OCI-LY1 (cell line): ENCODE results near the gene FAM193B.
A peak's percentile ranks its signal among the peaks of the same experiment; 100 is the strongest.

Experiments used
- H2AFZ ChIP-seq: fragments of 200-600 bp; sonication (generic), shearing (Covaris generic); 2 replicates; pipeline ENCODE4 v1.6.0; 2014; ENCODE audit warnings: antibody characterized with exemption, mild to moderate bottlenecking, low read length
- H3F3A ChIP-seq: fragments of 200-600 bp; sonication (generic), shearing (Covaris generic); 2 replicates; pipeline ENCODE4 v1.6.0; 2014; ENCODE audit warnings: mild to moderate bottlenecking, antibody characterized with exemption, low read length, moderate library complexity; ENCODE audit not compliant: insufficient read depth
- H3K27ac ChIP-seq: fragments of 200-600 bp; sonication (generic); 2 replicates; pipeline ENCODE4 v1.5.1; 2014; ENCODE audit warnings: low read length, mixed run types, mild to moderate bottlenecking, low read depth; ENCODE audit not compliant: poor library complexity, severe bottlenecking
- H3K27me3 ChIP-seq: fragments of 200-600 bp; sonication (generic); 2 replicates; pipeline ENCODE4 v1.6.0; 2014; ENCODE audit warnings: antibody characterized with exemption, mild to moderate bottlenecking, low read length, moderate library complexity; ENCODE audit not compliant: insufficient read depth
- H3K36me3 ChIP-seq: fragments of 200-600 bp; sonication (generic); 2 replicates; pipeline ENCODE4 v1.6.1; 2014; ENCODE audit warnings: mild to moderate bottlenecking, antibody characterized with exemption, low read length, moderate library complexity, mixed read lengths; ENCODE audit not compliant: insufficient read depth
- H3K4me1 ChIP-seq: fragments of 200-600 bp; sonication (generic); 2 replicates; pipeline ENCODE4 v1.5.1; 2014; ENCODE audit warnings: mild to moderate bottlenecking, low read length, moderate library complexity; ENCODE audit not compliant: insufficient read depth, severe bottlenecking
- H3K4me2 ChIP-seq: fragments of 200-600 bp; sonication (generic), shearing (Covaris generic); 2 replicates; pipeline ENCODE4 v1.6.1; 2014; ENCODE audit warnings: low read length
- H3K4me3 ChIP-seq: fragments of 200-600 bp; sonication (generic); 2 replicates; pipeline ENCODE4 v1.5.1; 2014; ENCODE audit warnings: low read length, low read depth, mild to moderate bottlenecking, mixed read lengths; ENCODE audit not compliant: poor library complexity, severe bottlenecking
- H3K79me2 ChIP-seq: fragments of 200-600 bp; shearing (Covaris generic); 2 replicates; pipeline ENCODE4 v1.6.1; 2016; ENCODE audit warnings: mixed run types, low read length, mixed read lengths; ENCODE audit not compliant: insufficient read depth
- H3K9ac ChIP-seq: fragments of 200-600 bp; sonication (generic), shearing (Covaris generic); 2 replicates; pipeline ENCODE4 v1.6.1; 2014; ENCODE audit warnings: mild to moderate bottlenecking, low read length, mixed read lengths
- H3K9me2 ChIP-seq: fragments of 200-600 bp; sonication (generic), shearing (Covaris generic); 2 replicates; pipeline ENCODE4 v1.6.1; 2014; ENCODE audit warnings: low read depth, mild to moderate bottlenecking, low read length, mixed read lengths
- H3K9me3 ChIP-seq: fragments of 200-600 bp; shearing (Covaris generic); 2 replicates; pipeline ENCODE4 v1.6.1; 2014; ENCODE audit warnings: low read length, mixed read lengths
- H4K20me1 ChIP-seq: fragments of 200-600 bp; sonication (generic), shearing (Covaris generic); 2 replicates; pipeline ENCODE4 v1.6.0; 2016; ENCODE audit warnings: mild to moderate bottlenecking, low read length; ENCODE audit not compliant: insufficient read depth
- EZH2 ChIP-seq: fragments of 200-600 bp; sonication (generic), shearing (Covaris generic); IDR thresholded peaks from 2 replicates; pipeline ENCODE4 v1.8.0; 2017; ENCODE audit warnings: borderline replicate concordance, mixed run types, mild to moderate bottlenecking, antibody characterized with exemption, low read length, moderate library complexity, mixed read lengths
- TF ChIP-seq, protein P1 (sequence below): fragments of 200-600 bp; sonication (generic), shearing (Covaris generic); IDR thresholded peaks from 2 replicates; pipeline ENCODE4 v1.5.1; 2017; ENCODE audit warnings: mild to moderate bottlenecking, antibody characterized with exemption, low read length, moderate library complexity, mixed read lengths

The FAM193B gene

DNA sequence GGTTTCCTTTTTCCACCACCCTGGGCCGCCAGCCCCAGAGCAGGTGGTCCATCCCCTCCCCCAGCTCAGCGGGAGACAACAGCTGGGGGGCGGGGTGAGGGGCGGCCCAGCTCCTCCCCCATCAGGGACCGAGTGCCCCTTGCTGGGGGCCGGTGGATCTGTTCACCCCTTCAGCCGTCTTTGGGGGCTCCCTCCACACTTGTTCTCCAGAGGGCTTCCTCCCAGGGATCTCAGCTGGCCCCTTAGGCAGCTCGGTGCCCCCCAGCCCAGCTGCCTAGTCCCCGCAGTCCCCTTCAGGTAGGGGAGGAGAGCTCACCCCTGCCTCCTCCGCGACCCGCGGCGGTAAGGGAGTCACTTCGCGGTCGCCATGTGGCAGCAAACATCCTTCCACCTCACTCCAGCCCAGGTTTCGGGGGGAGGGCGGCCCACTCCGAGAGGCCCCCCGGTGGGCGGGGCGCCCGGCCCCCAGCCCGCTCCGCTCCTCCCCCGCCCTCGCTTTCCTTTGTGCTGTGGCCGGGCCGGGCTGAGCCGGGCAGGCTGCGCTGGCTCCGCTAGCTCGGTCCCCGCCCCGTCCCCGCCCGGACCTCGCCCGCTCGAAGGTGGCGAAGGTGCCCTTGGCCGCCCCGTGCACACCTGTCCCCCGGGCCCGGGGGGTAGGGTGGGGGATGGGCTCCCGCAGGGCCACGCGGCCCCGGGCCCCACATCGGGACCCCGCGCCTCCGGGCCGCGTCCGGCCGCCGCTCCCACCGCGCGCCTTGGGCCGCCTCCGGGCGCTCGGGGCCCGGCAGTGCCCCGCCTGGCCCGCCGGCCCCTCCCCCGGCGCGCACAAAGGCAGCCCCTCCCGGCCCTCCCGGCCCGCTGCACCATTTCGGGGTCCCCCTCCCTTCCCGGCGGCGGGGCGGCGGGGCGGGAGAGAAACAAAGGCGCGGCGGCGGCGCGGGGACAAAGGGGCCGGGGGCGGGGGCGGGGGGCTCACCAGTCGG, 81.6 kb downstream of the FAM193B start:
- no peaks in the 10 kb centered on the region for H3K79me2 ChIP-seq
- H3K36me3 ChIP-seq, result peaks cover 28% of the 10 kb centered on the region
- no peaks in the 10 kb centered on the region for H4K20me1 ChIP-seq
- peak overlapping the region; percentile 84 for H3K9ac ChIP-seq
- peak overlapping the region; percentile 82 for H3K4me3 ChIP-seq
- no peak for TF ChIP-seq EZH2
- TF ChIP-seq, protein P1, sequence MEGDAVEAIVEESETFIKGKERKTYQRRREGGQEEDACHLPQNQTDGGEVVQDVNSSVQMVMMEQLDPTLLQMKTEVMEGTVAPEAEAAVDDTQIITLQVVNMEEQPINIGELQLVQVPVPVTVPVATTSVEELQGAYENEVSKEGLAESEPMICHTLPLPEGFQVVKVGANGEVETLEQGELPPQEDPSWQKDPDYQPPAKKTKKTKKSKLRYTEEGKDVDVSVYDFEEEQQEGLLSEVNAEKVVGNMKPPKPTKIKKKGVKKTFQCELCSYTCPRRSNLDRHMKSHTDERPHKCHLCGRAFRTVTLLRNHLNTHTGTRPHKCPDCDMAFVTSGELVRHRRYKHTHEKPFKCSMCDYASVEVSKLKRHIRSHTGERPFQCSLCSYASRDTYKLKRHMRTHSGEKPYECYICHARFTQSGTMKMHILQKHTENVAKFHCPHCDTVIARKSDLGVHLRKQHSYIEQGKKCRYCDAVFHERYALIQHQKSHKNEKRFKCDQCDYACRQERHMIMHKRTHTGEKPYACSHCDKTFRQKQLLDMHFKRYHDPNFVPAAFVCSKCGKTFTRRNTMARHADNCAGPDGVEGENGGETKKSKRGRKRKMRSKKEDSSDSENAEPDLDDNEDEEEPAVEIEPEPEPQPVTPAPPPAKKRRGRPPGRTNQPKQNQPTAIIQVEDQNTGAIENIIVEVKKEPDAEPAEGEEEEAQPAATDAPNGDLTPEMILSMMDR, result peak; percentile 8; the same call in 1 of the 2 replicates
- no peaks in the 10 kb centered on the region for H3K9me3 ChIP-seq
- H3F3A ChIP-seq, result no peaks in the 10 kb centered on the region
- peak overlapping the region; percentile 85 for H3K4me2 ChIP-seq
- H3K4me1 ChIP-seq, result peaks cover 27% of the 10 kb centered on the region
- no peaks in the 10 kb centered on the region for H3K27me3 ChIP-seq
- H3K27ac ChIP-seq, result peak overlapping the region; percentile 68
- H2AFZ ChIP-seq, result no peak overlapping the region
- no peaks in the 10 kb centered on the region for H3K9me2 ChIP-seq

DNA sequence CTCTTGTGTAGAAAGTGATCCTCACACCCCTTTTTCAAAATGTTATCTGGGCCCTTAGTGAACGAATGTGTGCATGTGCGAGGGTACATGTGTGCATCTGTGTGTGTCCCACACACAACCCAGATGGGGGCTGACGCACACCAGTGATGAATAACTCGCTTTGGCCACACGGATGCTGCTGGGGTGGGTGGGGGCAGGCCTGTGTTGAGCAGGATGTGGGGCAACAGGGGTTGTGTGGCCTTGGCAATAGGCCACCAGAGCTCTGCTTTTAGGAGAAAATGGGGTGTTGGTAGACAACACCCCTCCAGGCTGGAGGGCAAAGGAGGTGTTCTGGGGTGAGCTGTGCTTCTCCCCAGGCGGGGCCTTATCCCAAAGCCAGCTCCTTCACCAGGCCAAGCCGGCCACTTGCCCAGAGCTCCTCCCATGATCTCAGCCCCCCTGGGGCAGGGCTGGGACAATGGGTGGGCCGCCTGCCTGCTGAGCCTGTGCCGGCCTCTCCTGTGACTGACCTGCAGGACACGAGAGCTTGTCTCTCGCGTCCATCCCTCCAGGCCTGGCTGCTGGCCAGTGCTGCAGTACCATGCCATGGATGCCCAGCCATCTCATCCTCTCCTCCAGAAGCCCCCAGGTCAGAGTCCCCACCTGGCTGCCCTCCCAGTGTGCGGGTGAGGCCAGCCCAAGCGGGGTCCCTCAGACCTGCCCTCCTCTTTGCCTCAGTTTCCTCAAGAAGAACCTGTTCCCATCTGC, 82.6 kb downstream of the FAM193B start:
- Histone ChIP-seq H3K79me2 (no peaks in the 10 kb centered on the region), H3K9me2 (no peaks in the 10 kb centered on the region), H2AFZ (no peak overlapping the region), H3K4me2 (peak overlapping the region; percentile 85), H4K20me1 (no peaks in the 10 kb centered on the region), H3K9ac (peak overlapping the region; percentile 84), H3K4me3 (peak overlapping the region; percentile 82), H3K9me3 (no peaks in the 10 kb centered on the region), H3K36me3 (peaks cover 37% of the 10 kb centered on the region), H3F3A (no peaks in the 10 kb centered on the region), H3K4me1 (peaks cover 27% of the 10 kb centered on the region), H3K27me3 (no peaks in the 10 kb centered on the region), H3K27ac (peak overlapping the region; percentile 68)
- TF ChIP-seq, protein P1, result no peak

DNA sequence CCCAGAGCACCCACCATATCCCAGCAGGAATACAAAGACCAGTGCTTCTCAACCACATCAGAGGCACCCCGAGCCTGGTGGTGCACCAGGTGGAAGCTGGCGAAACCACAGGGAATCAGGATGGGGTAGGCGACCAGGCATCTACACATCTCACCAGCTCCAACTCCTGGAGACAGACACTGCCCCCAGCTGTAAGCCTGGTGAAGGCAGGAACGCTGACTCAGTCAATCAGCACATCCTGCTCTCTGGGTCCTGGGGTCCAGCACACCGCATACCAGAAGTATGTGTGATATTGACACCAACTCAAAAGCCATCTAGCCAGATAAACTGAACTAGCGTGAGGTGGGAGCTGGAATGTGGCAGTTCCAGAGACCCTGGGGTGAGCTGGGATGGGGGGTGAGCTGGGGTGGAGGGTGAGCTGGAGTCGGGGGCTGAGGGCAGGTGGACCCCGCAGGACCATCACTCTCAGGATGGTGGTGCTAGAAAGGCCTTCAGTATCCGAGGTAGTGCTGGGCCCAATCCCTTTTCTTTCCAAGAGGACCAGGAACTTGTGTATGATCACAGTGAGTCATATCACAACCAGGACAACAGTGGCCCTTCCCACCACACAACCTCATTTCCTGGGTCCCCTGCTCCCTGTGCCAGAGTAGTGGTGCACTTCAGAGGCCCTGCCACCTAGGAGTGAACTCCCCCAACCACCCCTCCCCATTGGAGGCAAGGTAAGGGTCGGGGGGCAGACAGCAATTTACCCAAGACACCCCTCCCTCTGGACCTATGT, 83.4 kb downstream of the FAM193B start:
- H3K4me3 ChIP-seq, result no peak overlapping the region
- no peaks in the 10 kb centered on the region for H3K27me3 ChIP-seq
- no peaks in the 10 kb centered on the region for H3K79me2 ChIP-seq
- H3K9me2 ChIP-seq, result no peaks in the 10 kb centered on the region
- peaks cover 27% of the 10 kb centered on the region for H3K4me1 ChIP-seq
- peak overlapping the region; percentile 68 for H3K27ac ChIP-seq
- H4K20me1 ChIP-seq, result no peaks in the 10 kb centered on the region
- H3K9ac ChIP-seq, result no peak overlapping the region; the same call in 1 of the 2 replicates
- TF ChIP-seq EZH2, result no peak
- TF ChIP-seq, protein P1, result no peak
- no peaks in the 10 kb centered on the region for H3F3A ChIP-seq
- H3K9me3 ChIP-seq, result no peaks in the 10 kb centered on the region
- H3K4me2 ChIP-seq, result peak overlapping the region; percentile 85; the same call in 1 of the 2 replicates
- no peak overlapping the region for H2AFZ ChIP-seq
- peaks cover 46% of the 10 kb centered on the region for H3K36me3 ChIP-seq
